Measurements from ENCODE around the gene AOX1.

AOX1 gene

DNA sequence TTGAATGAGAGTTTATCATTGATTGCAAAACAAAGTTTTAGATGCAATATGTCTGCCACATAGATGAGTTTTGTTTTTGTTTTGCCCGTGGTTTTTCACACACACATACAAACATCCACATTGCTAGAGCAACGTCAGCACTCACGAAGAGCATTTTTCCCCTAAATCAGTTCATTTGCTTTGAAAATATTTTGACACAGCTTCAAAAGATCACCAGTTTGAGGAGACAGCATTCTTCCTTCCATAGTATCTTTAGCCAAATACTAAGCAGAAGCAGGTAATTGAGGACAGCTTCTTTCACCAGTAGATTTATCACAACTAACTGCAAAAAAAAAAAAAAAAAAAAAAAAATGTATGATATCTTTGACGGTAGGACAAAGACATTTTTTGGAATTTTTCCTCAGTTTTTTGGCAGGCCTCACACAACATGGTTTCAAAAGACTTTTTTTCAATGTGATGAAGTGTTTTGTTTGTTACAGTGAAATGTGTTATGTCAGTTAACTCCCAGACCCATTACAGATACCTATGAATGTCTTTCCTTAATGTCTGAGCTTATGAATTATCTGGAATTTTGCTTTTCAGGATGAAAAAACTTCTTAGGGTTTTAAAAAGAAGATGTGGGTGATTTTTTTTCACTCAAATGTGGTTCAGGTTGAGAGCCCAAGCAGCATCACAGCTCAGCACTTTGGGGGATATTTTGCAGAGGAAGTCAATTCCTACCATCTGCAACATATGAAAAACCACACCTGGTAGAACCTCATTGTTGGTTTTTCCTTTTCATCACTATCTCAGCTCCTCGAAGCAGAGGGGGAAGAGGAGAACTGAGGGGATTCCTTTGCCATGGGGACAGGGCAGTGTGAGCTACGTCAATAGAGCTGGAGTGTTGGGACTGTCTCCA is 31.6 kb downstream of the AOX1 start:
- TF ChIP-seq, protein P1, sequence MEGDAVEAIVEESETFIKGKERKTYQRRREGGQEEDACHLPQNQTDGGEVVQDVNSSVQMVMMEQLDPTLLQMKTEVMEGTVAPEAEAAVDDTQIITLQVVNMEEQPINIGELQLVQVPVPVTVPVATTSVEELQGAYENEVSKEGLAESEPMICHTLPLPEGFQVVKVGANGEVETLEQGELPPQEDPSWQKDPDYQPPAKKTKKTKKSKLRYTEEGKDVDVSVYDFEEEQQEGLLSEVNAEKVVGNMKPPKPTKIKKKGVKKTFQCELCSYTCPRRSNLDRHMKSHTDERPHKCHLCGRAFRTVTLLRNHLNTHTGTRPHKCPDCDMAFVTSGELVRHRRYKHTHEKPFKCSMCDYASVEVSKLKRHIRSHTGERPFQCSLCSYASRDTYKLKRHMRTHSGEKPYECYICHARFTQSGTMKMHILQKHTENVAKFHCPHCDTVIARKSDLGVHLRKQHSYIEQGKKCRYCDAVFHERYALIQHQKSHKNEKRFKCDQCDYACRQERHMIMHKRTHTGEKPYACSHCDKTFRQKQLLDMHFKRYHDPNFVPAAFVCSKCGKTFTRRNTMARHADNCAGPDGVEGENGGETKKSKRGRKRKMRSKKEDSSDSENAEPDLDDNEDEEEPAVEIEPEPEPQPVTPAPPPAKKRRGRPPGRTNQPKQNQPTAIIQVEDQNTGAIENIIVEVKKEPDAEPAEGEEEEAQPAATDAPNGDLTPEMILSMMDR (IDR thresholded peaks at IDR 0.05; ENCODE audit: control insufficient read depth, insufficient read depth, low read depth, low read length, missing control alignments) = no peak
- H3K4me3 ChIP-seq (ENCODE audit: control insufficient read depth, low read depth, low read length) = no peak overlapping the region
- no peak for DNase-seq (ENCODE audit: low read depth)

DNA sequence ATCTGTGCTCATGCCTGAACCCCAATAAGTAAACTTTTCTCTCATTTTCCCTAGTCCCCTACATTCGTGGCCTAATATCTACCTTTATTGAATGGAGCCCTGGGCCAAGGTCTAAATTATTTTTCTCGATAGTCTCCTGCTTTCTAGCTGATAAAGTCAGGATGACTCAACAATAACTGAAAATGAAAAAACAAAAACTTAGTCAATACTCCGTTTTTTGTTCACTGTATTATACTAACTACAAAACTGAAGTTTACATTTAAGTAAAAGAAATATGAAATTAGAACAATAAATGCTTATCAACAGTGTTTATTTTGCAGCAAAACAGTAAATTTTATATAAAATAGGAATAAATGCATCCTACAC is 32.2 kb downstream of the AOX1 start:
- H3K4me3 ChIP-seq (ENCODE audit: control insufficient read depth, low read depth, low read length) = no peak overlapping the region
- DNase-seq (ENCODE audit: low read depth) = no peak
- TF ChIP-seq, protein P1 (IDR thresholded peaks at IDR 0.05; ENCODE audit: control insufficient read depth, insufficient read depth, low read depth, low read length, missing control alignments) = no peak

DNA sequence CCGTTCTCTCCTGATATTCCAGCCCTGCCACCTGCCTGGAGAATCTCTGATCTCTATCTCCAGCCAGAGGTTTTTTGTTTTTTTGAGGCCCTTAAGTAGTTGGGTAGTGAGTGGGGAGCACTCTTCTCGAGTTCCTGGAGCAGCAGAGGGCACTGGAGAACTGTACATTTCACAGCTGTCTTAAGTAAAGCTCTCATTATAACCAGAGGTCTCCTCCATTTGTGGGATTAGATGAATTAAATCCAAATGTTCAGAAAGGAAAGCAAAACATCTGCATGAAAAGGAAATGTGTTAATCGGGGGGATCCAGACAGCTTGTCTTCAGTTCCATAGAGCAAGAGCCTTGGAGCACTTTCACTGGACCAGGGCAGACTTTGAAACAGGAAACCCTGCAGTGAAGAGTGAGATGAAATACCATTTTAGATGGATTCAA is 32.8 kb downstream of the AOX1 start:
- TF ChIP-seq, protein P1 (IDR thresholded peaks at IDR 0.05; ENCODE audit: control insufficient read depth, insufficient read depth, low read depth, low read length, missing control alignments) = peak; percentile 60
- DNase-seq (ENCODE audit: low read depth) = peak; percentile 70
- no peak overlapping the region for H3K4me3 ChIP-seq (ENCODE audit: control insufficient read depth, low read depth, low read length)

DNA sequence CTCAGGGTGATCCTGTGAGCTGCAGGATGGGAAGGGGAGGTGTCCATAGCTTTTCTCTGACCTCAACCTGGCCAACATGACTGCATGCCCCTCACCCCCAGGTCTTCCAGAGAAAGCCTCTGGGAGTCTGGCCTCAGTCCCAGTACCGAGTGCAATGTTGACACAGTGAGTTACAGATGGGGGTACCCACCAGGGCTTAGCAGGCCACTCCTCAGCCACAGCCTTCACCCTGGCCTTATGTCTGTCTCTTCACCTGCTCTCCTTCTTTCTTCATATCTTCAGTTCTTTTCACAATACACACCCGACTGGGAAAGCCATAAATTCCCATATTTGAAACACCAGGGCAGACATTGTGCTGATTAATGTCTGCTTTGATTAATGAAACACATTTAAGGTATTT is 33.5 kb downstream of the AOX1 start:
- H3K4me3 ChIP-seq (ENCODE audit: control insufficient read depth, low read depth, low read length) = no peak overlapping the region
- TF ChIP-seq, protein P1 (IDR thresholded peaks at IDR 0.05; ENCODE audit: control insufficient read depth, insufficient read depth, low read depth, low read length, missing control alignments) = no peak
- DNase-seq (ENCODE audit: low read depth) = no peak

DNA sequence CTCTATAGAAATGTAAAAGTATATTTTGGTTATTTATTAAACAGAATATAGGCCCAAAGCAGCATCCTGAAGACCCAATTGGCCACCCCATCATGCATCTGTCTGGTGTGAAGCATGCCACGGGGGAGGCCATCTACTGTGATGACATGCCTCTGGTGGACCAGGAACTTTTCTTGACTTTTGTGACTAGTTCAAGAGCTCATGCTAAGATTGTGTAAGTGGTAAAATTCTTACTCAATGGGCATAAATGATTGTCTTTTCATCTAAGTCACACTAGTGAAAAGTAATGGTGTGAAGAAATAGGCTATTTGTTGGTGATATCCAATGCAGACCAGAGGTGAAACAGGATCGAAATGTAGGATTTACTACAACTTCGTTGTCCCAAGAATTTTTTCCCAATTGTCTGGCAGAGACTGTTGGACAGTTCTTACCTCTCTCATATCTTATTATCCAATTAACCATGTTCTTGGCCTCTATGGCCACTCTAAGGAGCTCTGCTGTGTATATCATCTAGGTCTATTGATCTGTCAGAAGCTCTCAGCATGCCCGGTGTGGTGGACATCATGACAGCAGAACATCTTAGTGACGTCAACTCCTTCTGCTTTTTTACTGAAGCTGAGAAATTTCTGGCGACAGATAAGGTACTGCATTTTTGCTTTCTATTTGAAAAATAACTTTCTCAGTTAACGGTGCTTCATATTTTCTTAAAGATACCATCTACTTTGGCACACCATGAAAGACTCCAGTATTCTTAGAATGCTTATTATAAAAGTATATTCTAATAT is 35.0 kb downstream of the AOX1 start:
- TF ChIP-seq, protein P1 (IDR thresholded peaks at IDR 0.05; ENCODE audit: control insufficient read depth, insufficient read depth, low read depth, low read length, missing control alignments) = no peak
- DNase-seq (ENCODE audit: low read depth) = no peak
- H3K4me3 ChIP-seq (ENCODE audit: control insufficient read depth, low read depth, low read length) = no peak overlapping the region

DNA sequence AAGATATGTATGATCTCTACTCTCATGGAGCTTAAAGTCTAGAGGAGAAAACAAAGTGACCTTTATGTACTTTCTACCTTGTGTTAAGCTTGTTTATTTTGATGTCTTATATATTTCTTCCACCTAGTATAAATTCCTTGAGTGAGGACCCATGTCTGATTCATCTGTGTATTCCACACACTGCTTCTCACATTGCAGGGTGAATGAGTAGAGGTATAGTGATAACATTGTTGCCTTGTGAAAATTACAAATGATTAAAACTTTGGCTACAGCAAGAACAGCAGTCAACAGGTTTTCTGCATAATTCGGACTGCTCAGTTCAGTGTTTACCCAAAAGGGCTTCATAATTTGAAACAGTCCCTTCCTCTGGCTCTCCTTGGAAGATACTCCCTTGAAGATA is 36.3 kb downstream of the AOX1 start:
- H3K4me3 ChIP-seq (ENCODE audit: control insufficient read depth, low read depth, low read length) = no peak overlapping the region
- TF ChIP-seq, protein P1 (IDR thresholded peaks at IDR 0.05; ENCODE audit: control insufficient read depth, insufficient read depth, low read depth, low read length, missing control alignments) = no peak
- DNase-seq (ENCODE audit: low read depth) = no peak

Measured in AG09309 (cell line).